Mucosa of descending colon (tissue), 3 donors: Measurements from ENCODE around the gene CFAP70. TPM values are rescaled to one million over a fixed set of nuclear protein-coding genes. Genes with fewer than 3 reads are reported as not detected.
"Not testable (repeated sequence)": the region's sequence is repeated elsewhere in the genome, so short reads cannot be mapped to it uniquely, and the experiment has no call there.

ENCODE experiments used
- ATAC-seq: fragments of 200-7000 bp; cut with Tn5 transposase; one replicate; pipeline ENCODE4 v1.9.1; 2020; ENCODE audit warnings: mild to moderate bottlenecking, moderate library complexity
- DNase-seq, 3 donors: peaks; one replicate each; pipeline ENCODE4 v3.0.0-alpha.2; 2020
- H3K36me3 ChIP-seq: fragments of 200-600 bp; one replicate; pipeline ENCODE4 v1.8.0; 2021; ENCODE audit warnings: low read depth, mild to moderate bottlenecking
- H3K4me1 ChIP-seq: fragments of 200-600 bp; one replicate; pipeline ENCODE4 v1.8.0; 2021; ENCODE audit warnings: low read depth, mild to moderate bottlenecking
- H3K4me3 ChIP-seq: fragments of 200-600 bp; one replicate; pipeline ENCODE4 v1.8.0; 2021; ENCODE audit warnings: mild to moderate bottlenecking
- H3K9me3 ChIP-seq: fragments of 200-600 bp; one replicate; pipeline ENCODE4 v1.8.0; 2021; ENCODE audit warnings: mild to moderate bottlenecking
- intact Hi-C, 2 donors: fragments of 100-400 bp; cut with DNase I in 1 of 2; cut with micrococcal nuclease in 1 of 2; formaldehyde crosslinking; loops; one replicate each; pipeline versions ENCODE4 v1.11.0 to v1.11.1; 2022; cut with DNase I, micrococcal nuclease
- total RNA-seq, 3 donors: library from RNA; stranded (reverse); fragmentation: NEBNext Ultra II Directional in 2 of 3; extraction: Animal tissue kit (Norgen Biotek cat#: 25700) in 2 of 3; gene quantifications; one replicate each; pipeline versions ENCODE4 v1.2.1 to v1.2.4, GENCODE V29; 2021 to 2023
- TF ChIP-seq, protein P1 (sequence below): fragments of 200-600 bp; IDR thresholded peaks from one replicate; pipeline ENCODE4 v1.8.0; 2022; ENCODE audit warnings: antibody characterized with exemption, mild to moderate bottlenecking
- donor health status: DM: no; HTN: no; CAD: no; lungs with moderate emphysema.
- donor health status: DM: no; HTN: no; CAD: no.
- donor health status: DM: no; HTN: yes; CAD: no.

CFAP70 gene
- total RNA-seq, 3 donors from 2014 or later, result 0.94 to 2.0 (median 1.2) TPM

DNA sequence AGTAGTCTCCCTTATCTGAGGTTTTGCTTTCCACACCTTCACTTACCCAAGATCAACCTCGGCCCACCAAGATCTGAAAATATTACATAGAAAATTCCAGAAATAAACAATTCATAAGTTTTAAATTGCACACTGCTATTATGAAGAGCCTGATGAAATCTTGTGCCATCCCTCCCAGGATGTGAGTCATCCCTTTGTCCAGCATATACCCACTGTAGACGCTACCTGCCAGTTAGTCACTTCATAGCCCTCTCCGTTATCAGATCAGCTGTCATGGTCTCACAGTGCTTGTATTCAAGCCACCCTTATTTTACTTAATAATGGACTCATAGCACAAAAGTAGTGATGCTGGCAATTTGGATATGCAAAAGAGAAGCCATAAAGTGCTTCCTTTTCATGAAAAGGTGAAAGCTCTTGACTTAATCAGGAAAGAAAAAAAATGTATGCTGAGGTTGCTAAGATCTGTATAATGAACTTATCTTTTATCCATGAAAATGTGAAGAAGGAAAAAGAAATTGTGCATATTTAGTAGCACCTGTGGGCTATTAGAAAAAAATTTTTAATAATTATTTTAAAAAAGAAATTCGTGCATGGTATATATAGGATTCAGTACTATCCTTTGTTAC, 96.4 kb downstream of the CFAP70 start:
- H3K4me3 ChIP-seq, result no peak overlapping the region
- TF ChIP-seq, protein P1, sequence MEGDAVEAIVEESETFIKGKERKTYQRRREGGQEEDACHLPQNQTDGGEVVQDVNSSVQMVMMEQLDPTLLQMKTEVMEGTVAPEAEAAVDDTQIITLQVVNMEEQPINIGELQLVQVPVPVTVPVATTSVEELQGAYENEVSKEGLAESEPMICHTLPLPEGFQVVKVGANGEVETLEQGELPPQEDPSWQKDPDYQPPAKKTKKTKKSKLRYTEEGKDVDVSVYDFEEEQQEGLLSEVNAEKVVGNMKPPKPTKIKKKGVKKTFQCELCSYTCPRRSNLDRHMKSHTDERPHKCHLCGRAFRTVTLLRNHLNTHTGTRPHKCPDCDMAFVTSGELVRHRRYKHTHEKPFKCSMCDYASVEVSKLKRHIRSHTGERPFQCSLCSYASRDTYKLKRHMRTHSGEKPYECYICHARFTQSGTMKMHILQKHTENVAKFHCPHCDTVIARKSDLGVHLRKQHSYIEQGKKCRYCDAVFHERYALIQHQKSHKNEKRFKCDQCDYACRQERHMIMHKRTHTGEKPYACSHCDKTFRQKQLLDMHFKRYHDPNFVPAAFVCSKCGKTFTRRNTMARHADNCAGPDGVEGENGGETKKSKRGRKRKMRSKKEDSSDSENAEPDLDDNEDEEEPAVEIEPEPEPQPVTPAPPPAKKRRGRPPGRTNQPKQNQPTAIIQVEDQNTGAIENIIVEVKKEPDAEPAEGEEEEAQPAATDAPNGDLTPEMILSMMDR, result no peak
- DNase-seq (no peak), ATAC-seq (no peak)
- H3K4me1 ChIP-seq, result no peaks in the 10 kb centered on the region
- H3K9me3 ChIP-seq, result peaks cover 10% of the 10 kb centered on the region
- H3K36me3 ChIP-seq, result no peaks in the 10 kb centered on the region
- intact Hi-C loops, result no loop called here

DNA sequence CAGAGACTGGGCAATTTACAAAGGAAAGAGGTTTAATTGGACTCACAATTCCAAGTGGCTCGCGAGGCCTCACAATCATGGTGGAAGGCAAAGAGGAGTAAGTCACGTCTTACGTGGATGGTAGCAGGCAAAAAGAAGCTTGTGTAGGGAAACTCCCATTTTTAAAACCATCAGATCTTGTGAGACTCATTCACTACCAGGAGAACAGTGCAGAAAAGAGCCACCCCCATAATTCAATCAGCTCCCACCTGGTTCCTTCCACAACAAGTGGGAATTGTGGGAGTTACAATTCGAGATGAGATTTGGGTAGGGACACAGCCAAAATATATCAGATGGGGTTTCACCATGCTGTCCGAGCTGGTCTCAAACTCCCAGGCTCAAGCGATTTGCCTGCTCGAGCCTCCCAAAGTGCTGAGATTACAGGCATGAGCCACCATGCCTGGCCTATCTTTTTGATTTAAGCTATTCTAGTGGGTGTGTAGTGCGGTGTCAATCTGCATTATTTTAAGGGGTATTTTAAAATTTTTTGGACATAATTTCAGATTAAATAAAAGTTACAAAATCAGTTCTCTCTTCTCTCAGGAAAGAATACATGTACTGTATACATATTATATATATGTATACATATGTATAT, 97.2 kb downstream of the CFAP70 start:
- TF ChIP-seq, protein P1, result no peak
- intact Hi-C loops, result no loop called here
- Histone ChIP-seq H3K4me3 (no peak overlapping the region), H3K9me3 (peaks cover 10% of the 10 kb centered on the region), H3K36me3 (no peaks in the 10 kb centered on the region), H3K4me1 (no peaks in the 10 kb centered on the region)
- ATAC-seq, result no peak
- DNase-seq, result no peak

DNA sequence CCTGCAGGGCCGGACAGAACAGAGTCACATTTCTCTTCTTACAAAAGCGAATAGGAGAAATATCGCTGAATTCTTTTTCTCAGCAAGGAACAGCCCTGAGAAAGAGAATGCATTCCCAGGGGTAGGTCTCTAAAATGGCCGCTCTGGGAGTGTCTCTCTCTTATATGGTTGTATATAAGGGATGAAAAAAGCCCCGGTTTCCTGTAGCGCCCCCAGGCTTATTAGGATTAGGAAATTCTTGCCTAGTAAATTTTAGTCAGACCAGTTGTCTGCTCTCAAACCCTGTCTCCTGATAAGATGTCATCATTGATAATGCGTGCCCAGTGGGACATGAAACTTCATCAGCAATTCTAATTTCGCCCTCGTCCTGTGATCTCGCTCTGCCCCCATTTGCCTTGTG, 100.1 kb downstream of the CFAP70 start:
- H3K4me3 ChIP-seq, intact Hi-C loops, H3K4me1 ChIP-seq, H3K36me3 ChIP-seq, DNase-seq, ATAC-seq: not testable (repeated sequence)
- H3K9me3 ChIP-seq, result peaks cover 10% of the 10 kb centered on the region

DNA sequence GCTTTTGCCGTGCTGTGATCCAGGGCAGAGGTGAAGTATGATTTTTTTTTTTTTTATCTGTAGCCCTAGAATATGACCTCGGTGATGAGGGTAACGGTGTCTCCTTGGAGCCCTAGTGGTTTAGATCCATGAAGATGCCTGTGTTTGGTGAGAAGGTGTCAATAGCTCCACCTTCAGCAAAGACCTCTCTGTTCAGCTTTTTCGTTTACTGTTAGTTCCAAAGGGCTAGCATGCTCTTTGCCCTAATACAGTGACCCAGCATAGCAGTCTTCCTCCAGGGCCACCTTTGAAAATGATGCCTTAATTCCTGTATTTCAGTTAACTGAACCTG, 105.5 kb downstream of the CFAP70 start:
- DNase-seq, result peak in 1 of 3 donors; percentile 9
- Histone ChIP-seq H3K4me3 (peak overlapping the region; percentile 60), H3K4me1 (peaks cover 17% of the 10 kb centered on the region), H3K36me3 (no peaks in the 10 kb centered on the region), H3K9me3 (no peaks in the 10 kb centered on the region)
- TF ChIP-seq, protein P1, result no peak
- ATAC-seq, result no peak
- intact Hi-C loops, result loop anchor here in 1 of 2 donors (5.0 kb wide), 1 partner anchor 159 kb away; the partner anchor contains the start of gene ANXA7

DNA sequence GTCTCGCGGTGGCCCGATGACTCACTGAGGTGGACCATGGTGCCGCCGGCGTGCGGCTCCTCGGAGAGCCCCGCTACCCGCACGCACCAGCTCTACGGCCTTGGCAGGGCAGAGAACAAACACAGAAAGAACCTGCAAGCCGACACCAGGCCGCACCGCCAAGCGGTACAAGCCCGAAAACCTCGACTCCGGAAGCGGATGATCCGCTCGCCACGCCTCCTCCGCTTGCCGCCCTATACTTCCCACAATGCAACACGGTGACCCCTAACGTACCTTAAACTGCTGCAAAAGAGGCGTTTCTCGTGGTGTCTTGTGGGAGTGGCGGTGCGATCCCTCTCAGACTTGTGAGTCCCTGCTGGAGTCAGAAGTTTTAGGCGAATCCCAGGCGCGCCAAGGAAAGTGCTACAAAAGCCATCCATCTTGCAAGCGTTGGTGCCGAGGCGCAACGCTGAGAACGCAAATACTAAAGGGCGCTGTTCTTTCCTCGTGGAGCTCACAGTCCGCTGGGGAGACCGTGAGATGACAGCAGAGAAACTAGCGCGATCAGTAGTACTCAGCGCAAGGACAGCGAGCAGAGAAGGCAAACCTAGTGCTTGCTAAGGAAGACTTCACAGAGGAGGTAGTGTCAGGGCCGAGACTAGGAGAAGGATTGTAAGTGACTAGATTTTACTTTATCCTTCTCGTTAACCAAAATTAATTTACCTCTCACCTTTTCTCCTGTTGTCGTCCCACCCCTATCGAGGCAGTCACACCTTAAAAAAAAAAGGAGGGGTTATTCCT, 106.0 kb downstream of the CFAP70 start, which contains the start of gene MRPS16:
Gene MRPS16, minus strand, starts transcription at position 200 of the 780 bp plus-strand sequence. Its CDS starts 162 bp downstream, at position 38.
- DNase-seq (peak; percentile 93 to 98 (median 94)), ATAC-seq (peak; percentile 98)
- intact Hi-C loops, result loop anchor here in 1 of 2 donors (5.0 kb wide), 1 partner anchor 160 kb away; the partner anchor contains the start of gene ANXA7
- Histone ChIP-seq H3K36me3 (no peaks in the 10 kb centered on the region), H3K4me1 (peaks cover 19% of the 10 kb centered on the region), H3K4me3 (peak within 1 kb of the TSS; percentile 60), H3K9me3 (no peaks in the 10 kb centered on the region)
- TF ChIP-seq, protein P1, result no peak
